ENCODE measurements around the gene ASPDH.
"Not testable (repeated sequence)": the region's sequence is repeated elsewhere in the genome, so short reads cannot be mapped to it uniquely, and the experiment has no call there.

The ASPDH gene

GRCh38 chr19:50478901-50479715 lies 34.6 kb downstream of the ASPDH start:
- peak; percentile 98 for DNase-seq (ENCODE audit: low spot score)

DNA sequence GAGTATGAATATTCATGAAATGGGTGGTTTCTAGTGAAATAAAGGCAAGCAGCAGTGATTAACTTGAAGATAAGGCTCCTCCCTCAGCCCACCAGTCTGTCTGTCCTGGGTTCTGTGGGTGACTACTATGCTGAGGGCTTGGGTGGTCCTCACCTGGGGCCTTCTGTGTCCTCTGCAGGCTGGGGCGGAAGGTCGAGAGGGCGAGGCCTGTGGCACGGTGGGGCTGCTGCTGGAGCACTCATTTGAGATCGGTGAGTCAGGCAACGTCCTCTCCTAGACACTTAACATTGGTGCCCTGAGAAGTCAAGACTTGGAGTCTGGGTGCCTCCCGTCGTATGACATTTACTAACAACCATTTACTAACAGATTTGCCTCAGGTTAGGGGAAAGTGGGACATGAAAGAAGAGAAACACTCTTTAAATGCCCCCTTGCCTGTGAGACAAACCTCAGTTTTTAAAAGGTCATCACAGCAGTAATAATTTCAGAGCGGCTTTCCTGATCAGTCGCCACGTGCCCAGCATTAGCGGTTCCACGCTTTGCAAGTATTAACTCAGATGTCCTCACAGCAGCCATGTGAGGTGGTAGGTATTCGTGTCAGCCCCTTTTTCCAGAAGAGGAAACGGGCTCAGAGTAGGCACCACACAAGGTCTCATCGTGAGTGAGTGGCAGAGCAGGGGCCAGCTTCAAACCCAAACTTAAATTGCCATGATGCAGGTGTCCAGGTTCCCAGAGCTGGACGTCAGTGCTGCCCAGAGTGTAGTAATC lies 35.8 kb downstream of the ASPDH start:
- DNase-seq (ENCODE audit: low spot score) = no peak

DNA sequence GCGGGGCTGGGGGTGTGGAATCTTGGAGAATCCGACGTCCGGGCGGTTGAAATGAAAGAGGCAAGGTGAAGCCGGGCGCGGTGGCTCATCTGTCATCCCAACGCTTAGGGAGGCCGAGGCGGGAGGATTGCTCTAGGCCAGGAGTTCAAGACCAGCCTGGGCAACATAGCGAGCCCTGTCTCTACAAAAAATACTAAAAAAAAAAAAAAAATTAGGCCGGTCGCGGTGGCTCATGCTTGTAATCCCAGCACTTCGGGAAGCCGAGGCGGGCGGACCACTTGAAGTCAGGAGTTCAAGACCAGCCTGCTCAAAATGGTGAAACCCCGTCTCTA lies 36.8 kb downstream of the ASPDH start:
- DNase-seq (ENCODE audit: low spot score) = no peak

GRCh38 chr19:50476224-50476906 lies 37.3 kb downstream of the ASPDH start, which contains the start of the genes EMC10 and GARIN5A:
Gene EMC10 (plus strand): TSS chr19:50476507. CDS start chr19:50476545, 38 bp downstream.
Gene GARIN5A (minus strand): TSS chr19:50476848. CDS start chr19:50476388, 460 bp downstream.
- no peak for DNase-seq (ENCODE audit: low spot score)

DNA sequence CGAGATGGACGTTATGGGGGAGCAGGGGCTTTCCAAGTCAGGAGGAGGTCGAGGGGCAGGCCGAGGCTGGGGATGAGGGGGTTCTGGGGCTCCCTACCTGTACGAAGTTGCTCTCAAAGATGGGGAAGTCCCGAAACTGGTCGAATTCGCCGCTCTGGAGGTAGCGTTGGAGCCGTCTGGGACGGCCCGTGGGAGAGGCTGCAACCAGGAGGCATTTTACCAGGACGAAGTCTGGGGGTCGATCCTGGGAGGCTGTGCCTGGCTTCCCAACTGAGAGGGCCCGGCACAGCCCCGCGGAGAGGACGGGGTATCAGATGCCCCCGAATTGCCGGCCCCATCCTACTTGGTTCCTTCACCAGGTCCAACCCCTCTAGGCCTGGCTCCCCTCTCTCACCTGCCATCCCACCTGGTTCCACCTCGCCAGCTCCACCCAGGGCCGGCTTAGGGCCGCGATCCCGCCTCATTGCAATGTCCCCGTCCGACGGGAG lies 37.9 kb downstream of the ASPDH start:
- DNase-seq (ENCODE audit: low spot score) = no peak

DNA sequence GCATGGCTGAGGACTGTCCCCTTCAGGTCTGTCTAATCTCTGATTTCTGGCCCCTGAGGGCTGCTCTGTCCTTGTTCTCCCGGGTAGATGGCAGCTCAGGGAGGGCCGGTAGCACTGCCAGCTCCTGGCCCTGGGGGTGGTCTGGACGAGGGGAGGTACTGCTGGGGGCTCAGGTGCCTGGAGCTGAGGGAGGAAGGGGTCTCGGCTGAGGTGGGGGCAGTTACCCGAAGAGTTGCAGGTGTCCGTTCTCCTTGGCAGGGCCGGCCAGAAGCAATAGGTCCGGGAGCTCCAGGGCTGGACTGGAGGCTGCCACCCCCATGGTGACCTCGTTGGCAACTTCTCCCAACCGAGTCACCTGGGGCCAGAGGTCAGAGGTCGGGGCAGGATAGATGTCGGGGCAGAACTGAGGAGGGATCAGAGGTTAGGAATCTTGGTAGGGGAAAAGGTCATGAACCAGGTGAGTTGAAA lies 38.6 kb downstream of the ASPDH start:
- DNase-seq (ENCODE audit: low spot score) = no peak

GRCh38 chr19:50473336-50473735 lies 40.4 kb downstream of the ASPDH start:
- DNase-seq (ENCODE audit: low spot score) = not testable (repeated sequence)

GRCh38 chr19:50468818-50469217 lies 44.9 kb downstream of the ASPDH start:
- no peak for DNase-seq (ENCODE audit: low spot score)

GRCh38 chr19:50467566-50467965 lies 46.1 kb downstream of the ASPDH start:
- DNase-seq (ENCODE audit: low spot score) = no peak

GRCh38 chr19:50466706-50467039 lies 47.0 kb downstream of the ASPDH start:
- no peak for DNase-seq (ENCODE audit: low spot score)

DNA sequence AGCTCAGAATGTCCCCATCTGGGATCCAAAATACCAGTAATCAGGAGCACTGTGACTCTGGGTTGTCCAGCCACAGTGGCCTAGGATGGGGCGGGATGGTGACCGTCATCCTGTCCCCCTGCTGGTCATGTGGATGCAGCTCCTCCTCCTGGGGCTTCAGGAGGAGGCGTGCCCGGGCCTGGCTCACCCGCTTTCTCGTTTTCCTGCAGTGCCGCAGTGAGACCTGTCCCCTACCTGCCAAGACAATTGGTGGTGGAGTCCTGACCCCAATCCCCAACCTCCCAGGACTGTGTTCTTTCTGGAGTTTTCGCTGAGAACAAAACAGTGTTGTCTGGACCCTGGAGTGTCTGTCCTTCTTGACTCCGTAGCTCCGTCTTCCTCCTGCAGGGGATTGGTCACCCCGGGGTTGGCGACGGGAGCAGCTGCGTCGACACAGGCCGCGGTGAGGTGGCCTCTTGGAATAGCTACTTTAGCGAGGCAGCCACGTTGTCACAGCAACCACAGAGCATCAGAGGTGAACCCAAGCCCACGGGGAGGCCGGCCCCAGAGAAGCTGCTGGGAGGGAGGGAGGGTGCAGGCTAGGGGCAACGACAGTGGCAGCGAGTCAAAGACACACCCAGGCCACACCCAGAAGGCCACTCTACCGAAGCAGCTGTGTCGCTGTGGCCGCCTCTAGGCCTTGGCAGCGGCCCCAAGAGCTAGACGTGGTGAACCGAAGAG lies 47.6 kb downstream of the ASPDH start:
- DNase-seq (ENCODE audit: low spot score) = peak; percentile 67

DNA sequence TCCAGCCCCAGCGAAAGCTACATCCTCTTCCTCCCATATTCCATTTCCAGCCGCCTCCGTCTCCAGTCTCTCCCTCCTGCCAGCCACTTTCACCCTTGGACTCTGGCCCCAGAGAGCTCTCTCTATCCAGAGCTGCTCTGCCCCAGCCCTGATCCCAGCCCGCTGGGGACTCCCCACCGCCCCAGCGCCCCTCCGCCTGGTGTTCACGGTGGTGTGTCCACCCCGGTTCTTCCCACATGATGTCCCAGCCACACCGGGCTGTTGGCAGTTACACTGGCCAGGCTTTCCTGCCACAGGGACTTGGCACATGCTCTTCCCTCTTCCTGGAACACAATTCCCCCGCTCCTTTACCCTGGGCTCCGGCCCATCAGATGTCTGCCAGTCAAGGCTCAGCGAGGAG lies 48.7 kb downstream of the ASPDH start:
- no peak for DNase-seq (ENCODE audit: low spot score)

DNA sequence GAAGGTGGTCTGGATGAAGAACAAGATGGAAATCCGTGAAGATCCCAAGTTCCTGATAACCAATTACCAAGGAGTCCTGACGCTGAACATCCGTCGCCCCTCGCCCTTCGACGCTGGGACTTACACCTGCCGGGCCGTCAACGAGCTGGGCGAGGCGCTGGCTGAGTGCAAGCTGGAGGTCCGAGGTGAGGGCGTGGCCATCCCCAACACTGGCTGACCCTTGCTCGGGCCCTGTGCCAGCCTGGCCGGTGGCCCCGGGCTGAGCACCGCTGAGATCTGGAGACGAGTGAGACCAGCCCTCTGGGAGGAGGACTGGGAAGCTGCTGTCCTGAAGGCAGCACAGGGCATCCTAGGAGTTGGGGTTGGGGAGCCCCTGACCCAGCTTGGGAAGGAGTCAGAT lies 49.4 kb downstream of the ASPDH start:
- no peak for DNase-seq (ENCODE audit: low spot score)

DNA sequence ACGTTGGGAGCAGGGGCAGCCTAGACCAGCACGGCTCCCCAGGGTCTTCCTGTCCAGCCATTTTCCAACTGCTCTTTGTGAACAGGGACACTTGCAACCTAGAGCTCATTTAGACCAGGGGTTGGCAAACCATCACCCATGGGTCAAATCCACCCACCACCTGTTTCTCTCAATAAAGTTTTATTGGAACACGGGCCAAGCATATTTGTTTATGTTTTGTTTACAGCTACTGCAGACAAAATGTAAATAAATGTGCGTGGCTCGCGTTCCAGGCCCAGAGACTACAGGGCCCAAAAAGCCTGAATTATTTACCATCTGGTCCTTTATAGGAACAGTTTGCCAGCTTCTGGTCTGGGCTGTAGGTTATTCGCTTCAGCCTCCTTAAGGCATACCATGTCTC lies 50.7 kb downstream of the ASPDH start:
- no peak for DNase-seq (ENCODE audit: low spot score)

All from HuH-7 (cell line).